ENCODE measurements around the gene MAST4. TPM values are rescaled to one million over a fixed set of nuclear protein-coding genes. Genes with fewer than 3 reads are reported as not detected.

The MAST4 gene
- total and polyA plus RNA-seq, 8 donors: 5.9 to 29.7 (median 10.0) TPM

- DNase-seq: no peak
- no peak for ATAC-seq
- no peaks in the 10 kb centered on the region for H3K27me3 ChIP-seq
- 88 to 91% methylated on average over 3 of the region's 3 CpGs for WGBS, 2 donors
- peaks cover 0 to 11% (median 4%) of the 10 kb centered on the region in 3 donors for H3K4me1 ChIP-seq
- intact Hi-C loops (cut with DNase I): no loop called here
- no peak overlapping the region for H3K4me3 ChIP-seq
- no peaks in the 10 kb centered on the region for H3K9me3 ChIP-seq
- no peaks in the 10 kb centered on the region for H3K36me3 ChIP-seq
- no peak for FAIRE-seq
- TF ChIP-seq CTCF (IDR thresholded peaks at IDR 0.05): no peak
- H3K27ac ChIP-seq: no peak overlapping the region
Measured at GRCh38 chr5:66739021-66739420, 142.8 kb downstream of the MAST4 start.

GRCh38 chr5:66739951-66740350, 143.8 kb downstream of the MAST4 start:
- TF ChIP-seq CTCF (IDR thresholded peaks at IDR 0.05): no peak
- ATAC-seq: no peak
- Histone ChIP-seq H3K27me3 (no peaks in the 10 kb centered on the region), H3K27ac (no peak overlapping the region), H3K9me3 (no peaks in the 10 kb centered on the region), H3K36me3 (no peaks in the 10 kb centered on the region), H3K4me3 (no peak overlapping the region), H3K4me1 (peaks cover 0 to 11% (median 4%) of the 10 kb centered on the region in 3 donors)
- 66 to 76% methylated on average over 3 of the region's 3 CpGs for WGBS, 2 donors
- no peak for DNase-seq
- no peak for FAIRE-seq
- intact Hi-C loops (cut with DNase I): no loop called here

GRCh38 chr5:66741394-66741793, 145.2 kb downstream of the MAST4 start:
- FAIRE-seq: no peak
- peak in 1 of 6 donors; percentile 44 for DNase-seq
- Histone ChIP-seq H3K4me1 (peaks cover 0 to 11% (median 4%) of the 10 kb centered on the region in 3 donors), H3K4me3 (no peak overlapping the region), H3K27ac (peak overlapping the region in 2 of 4 donors; percentile 41 to 44), H3K27me3 (no peaks in the 10 kb centered on the region), H3K9me3 (no peaks in the 10 kb centered on the region), H3K36me3 (no peaks in the 10 kb centered on the region)
- 15% methylated on average over 2 of the region's 2 CpGs for WGBS, 2 donors
- TF ChIP-seq CTCF (IDR thresholded peaks at IDR 0.05): no peak
- peak; percentile 55 to 87 (median 77) for ATAC-seq
- intact Hi-C loops (cut with DNase I): no loop called here

GRCh38 chr5:66742083-66742895, 146.1 kb downstream of the MAST4 start:
- no peaks in the 10 kb centered on the region for H3K9me3 ChIP-seq
- peak overlapping the region in 2 of 4 donors; percentile 41 to 44 for H3K27ac ChIP-seq
- peaks cover 0 to 12% (median 4%) of the 10 kb centered on the region in 3 donors for H3K4me1 ChIP-seq
- peak in 3 of 4 donors; percentile 23 to 52 (median 24) for TF ChIP-seq CTCF (IDR thresholded peaks at IDR 0.05)
- no peak overlapping the region for H3K4me3 ChIP-seq
- no peaks in the 10 kb centered on the region for H3K27me3 ChIP-seq
- intact Hi-C loops (cut with DNase I): no loop called here
- FAIRE-seq: no peak
- peak; percentile 55 to 82 (median 72) for ATAC-seq
- H3K36me3 ChIP-seq: no peaks in the 10 kb centered on the region
- whole genome bisulfite sequencing, 2 donors: 46 to 53% methylated on average over 15 of the region's 15 CpGs
- DNase-seq: peak in 2 of 6 donors; percentile 17 to 40

- 77 to 89% methylated on average over 5 of the region's 5 CpGs for WGBS, 2 donors
Measured at GRCh38 chr5:66742896-66743247, 146.7 kb downstream of the MAST4 start.

More at GRCh38 chr5:66742896-66743247, 146.7 kb downstream of the MAST4 start:
- intact Hi-C loops (cut with DNase I): no loop called here
- no peak for TF ChIP-seq CTCF (IDR thresholded peaks at IDR 0.05)
- H3K4me3 ChIP-seq: no peak overlapping the region
- no peak for ATAC-seq
- DNase-seq: no peak
- no peaks in the 10 kb centered on the region for H3K36me3 ChIP-seq
- H3K4me1 ChIP-seq: peaks cover 0 to 16% (median 4%) of the 10 kb centered on the region in 3 donors
- no peak overlapping the region for H3K27ac ChIP-seq
- H3K9me3 ChIP-seq: no peaks in the 10 kb centered on the region
- H3K27me3 ChIP-seq: no peaks in the 10 kb centered on the region
- FAIRE-seq: no peak

Measured in pancreas (tissue), 10 donors.